Activated CD8-positive, alpha-beta T cell treated with anti-CD3 and anti-CD28 coated beads for 36 hours (primary cell): Measurements from ENCODE around the gene NOL3. TPM values are rescaled to one million over a fixed set of nuclear protein-coding genes. Genes with fewer than 3 reads are reported as not detected.

Source experiments
- ATAC-seq: fragments of 200-7000 bp; cut with Tn5 transposase; one replicate; pipeline ENCODE4 v1.10.0; 2021; ENCODE audit warnings: mild to moderate bottlenecking, moderate library complexity
- CTCF ChIA-PET: fragments of 350-600 bp; sonication (Branson Sonifier 250); formaldehyde crosslinking; loops from one replicate; lab custom pipeline; 2021; ENCODE audit warnings: antibody characterized with exemption; lab: Charles Lee
- POLR2A ChIA-PET: fragments of 350-600 bp; sonication (Branson Sonifier 250); formaldehyde crosslinking; loops from one replicate; lab custom pipeline; 2021; ENCODE audit warnings: antibody characterized with exemption; lab: Charles Lee
- DNase-seq: peaks from one replicate; pipeline ENCODE4 v3.0.0-alpha.2; 2020
- H3K27ac Mint-ChIP-seq: one replicate; pipeline ENCODE4 v1.8.0; 2021; ENCODE audit warnings: mild to moderate bottlenecking, mixed read lengths
- H3K27me3 Mint-ChIP-seq: one replicate; pipeline ENCODE4 v1.8.0; 2021; ENCODE audit warnings: mixed read lengths
- H3K36me3 Mint-ChIP-seq: one replicate; pipeline ENCODE4 v1.8.0; 2021; ENCODE audit warnings: low read depth, mixed read lengths
- H3K4me1 Mint-ChIP-seq: one replicate; pipeline ENCODE4 v1.8.0; 2021; ENCODE audit warnings: low read depth, mixed read lengths
- H3K4me3 Mint-ChIP-seq: one replicate; pipeline ENCODE4 v1.8.0; 2021; ENCODE audit warnings: mild to moderate bottlenecking, moderate library complexity, mixed read lengths
- H3K9me3 Mint-ChIP-seq: one replicate; pipeline ENCODE4 v1.8.0; 2021; ENCODE audit warnings: mixed read lengths
- intact Hi-C: fragments of 100-400 bp; cut with micrococcal nuclease; formaldehyde crosslinking; loops from one replicate; pipeline ENCODE4 v1.10.0; 2022
- total RNA-seq, 2 experiments: library from RNA; stranded (reverse); gene quantifications; one replicate each; pipeline ENCODE4 v1.2.3, GENCODE V29; 2021
- TF ChIP-seq, protein P1 (sequence below): fragments of 200-600 bp; IDR thresholded peaks from one replicate; pipeline ENCODE4 v1.8.0; 2022; ENCODE audit warnings: antibody characterized with exemption, mild to moderate bottlenecking

The NOL3 gene
- total RNA-seq, 2 experiments from 2014 or later, result 24.5 to 25.3 TPM

DNA sequence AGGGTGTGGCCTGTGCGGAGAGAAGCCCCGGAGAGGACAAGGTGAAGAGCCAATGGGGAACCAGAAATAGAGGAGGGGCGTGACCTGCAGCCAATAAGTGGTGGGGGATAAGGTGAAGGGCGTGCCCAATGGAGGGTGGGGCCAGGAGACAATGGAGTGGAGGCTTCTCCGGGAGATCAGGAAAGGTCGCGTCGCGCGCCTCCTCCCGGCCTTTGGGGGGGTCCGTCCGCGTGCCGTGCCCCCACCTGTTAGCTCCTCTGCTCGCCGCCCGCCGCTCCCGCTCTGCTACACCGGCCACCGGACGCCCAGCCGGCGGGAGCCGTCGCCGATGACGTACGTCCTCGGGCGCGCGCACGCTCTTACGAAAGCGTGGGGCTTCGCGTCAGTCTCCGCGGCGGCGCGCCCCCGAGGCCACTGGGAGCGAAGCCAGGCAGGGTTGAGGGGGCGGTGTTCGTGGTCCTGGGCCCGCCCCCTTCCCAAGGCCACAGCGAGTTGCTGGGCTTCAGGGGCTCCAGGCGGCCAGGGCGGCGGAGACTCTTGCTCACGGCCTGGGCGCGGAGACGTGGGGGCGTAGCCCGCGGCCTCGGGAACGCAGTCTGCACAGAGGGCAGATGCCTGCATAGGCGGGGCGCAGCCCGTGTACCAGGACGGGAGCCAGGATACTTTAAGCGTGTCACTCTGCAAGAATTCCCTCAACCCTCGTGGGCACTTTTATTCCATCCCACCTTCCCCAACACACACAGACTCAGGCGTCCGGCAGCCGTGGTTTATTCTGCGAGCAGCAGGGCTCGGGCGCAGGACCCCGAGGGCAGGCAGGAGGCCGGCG is 13.5 kb downstream of the NOL3 start, which contains the start of gene MATCAP1:
TSS of gene MATCAP1 (minus strand) at position 337 of the 826 bp plus-strand sequence. CDS start 3,353 bp downstream, outside the sequence.
- intact Hi-C loops, result loop anchor here (10.0 kb wide), 1 partner anchor 209 kb away; no protein-coding TSS in a partner anchor
- Mint-ChIP-seq H3K4me3 (peak within 1 kb of the TSS; percentile 66), H3K9me3 (no peaks in the 10 kb centered on the region), H3K4me1 (peaks cover 16% of the 10 kb centered on the region), H3K36me3 (peaks cover 3% of the 10 kb centered on the region), H3K27me3 (peaks cover 20% of the 10 kb centered on the region), H3K27ac (no peak within 1 kb of the TSS)
- ChIA-PET CTCF (interaction anchor here (0.9 to 7.1 kb wide), 14 partner anchors 9 to 231 kb away, joined by 3 to 71 read pairs (median 11); partner anchors contain the start of genes FBXL8, NOL3, TMEM208 and TRADD), POLR2A (interaction anchor here (1.0 to 2.0 kb wide), 3 partner anchors 9 to 74 kb away, joined by 3 to 13 read pairs (median 4); partner anchors contain the start of gene PHAF1)
- peak; percentile 97 for ATAC-seq
- DNase-seq, result peak; percentile 97
- TF ChIP-seq, protein P1, sequence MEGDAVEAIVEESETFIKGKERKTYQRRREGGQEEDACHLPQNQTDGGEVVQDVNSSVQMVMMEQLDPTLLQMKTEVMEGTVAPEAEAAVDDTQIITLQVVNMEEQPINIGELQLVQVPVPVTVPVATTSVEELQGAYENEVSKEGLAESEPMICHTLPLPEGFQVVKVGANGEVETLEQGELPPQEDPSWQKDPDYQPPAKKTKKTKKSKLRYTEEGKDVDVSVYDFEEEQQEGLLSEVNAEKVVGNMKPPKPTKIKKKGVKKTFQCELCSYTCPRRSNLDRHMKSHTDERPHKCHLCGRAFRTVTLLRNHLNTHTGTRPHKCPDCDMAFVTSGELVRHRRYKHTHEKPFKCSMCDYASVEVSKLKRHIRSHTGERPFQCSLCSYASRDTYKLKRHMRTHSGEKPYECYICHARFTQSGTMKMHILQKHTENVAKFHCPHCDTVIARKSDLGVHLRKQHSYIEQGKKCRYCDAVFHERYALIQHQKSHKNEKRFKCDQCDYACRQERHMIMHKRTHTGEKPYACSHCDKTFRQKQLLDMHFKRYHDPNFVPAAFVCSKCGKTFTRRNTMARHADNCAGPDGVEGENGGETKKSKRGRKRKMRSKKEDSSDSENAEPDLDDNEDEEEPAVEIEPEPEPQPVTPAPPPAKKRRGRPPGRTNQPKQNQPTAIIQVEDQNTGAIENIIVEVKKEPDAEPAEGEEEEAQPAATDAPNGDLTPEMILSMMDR, result no peak

GRCh38 chr16:67184453-67184994 is 14.2 kb downstream of the NOL3 start:
- Mint-ChIP-seq H3K4me1 (peaks cover 10% of the 10 kb centered on the region), H3K9me3 (no peaks in the 10 kb centered on the region), H3K36me3 (no peaks in the 10 kb centered on the region), H3K27ac (no peak overlapping the region), H3K27me3 (peaks cover 13% of the 10 kb centered on the region), H3K4me3 (peak overlapping the region; percentile 66)
- CTCF ChIA-PET, result interaction anchor here (0.8 to 7.1 kb wide), 32 partner anchors 9 to 244 kb away, joined by 3 to 71 read pairs (median 4); partner anchors contain the start of genes CES3, FBXL8, FHOD1 and NOL3
- ATAC-seq (no peak), DNase-seq (no peak)
- POLR2A ChIA-PET, result interaction anchor here (0.6 to 2.0 kb wide), 9 partner anchors 9 to 220 kb away, joined by 3 to 13 read pairs (median 4); partner anchors contain the start of genes FBXL8, PHAF1, TMEM208 and TRADD
- TF ChIP-seq, protein P1, result no peak
- intact Hi-C loops, result loop anchor here (10.0 kb wide), 1 partner anchor 210 kb away; no protein-coding TSS in a partner anchor

DNA sequence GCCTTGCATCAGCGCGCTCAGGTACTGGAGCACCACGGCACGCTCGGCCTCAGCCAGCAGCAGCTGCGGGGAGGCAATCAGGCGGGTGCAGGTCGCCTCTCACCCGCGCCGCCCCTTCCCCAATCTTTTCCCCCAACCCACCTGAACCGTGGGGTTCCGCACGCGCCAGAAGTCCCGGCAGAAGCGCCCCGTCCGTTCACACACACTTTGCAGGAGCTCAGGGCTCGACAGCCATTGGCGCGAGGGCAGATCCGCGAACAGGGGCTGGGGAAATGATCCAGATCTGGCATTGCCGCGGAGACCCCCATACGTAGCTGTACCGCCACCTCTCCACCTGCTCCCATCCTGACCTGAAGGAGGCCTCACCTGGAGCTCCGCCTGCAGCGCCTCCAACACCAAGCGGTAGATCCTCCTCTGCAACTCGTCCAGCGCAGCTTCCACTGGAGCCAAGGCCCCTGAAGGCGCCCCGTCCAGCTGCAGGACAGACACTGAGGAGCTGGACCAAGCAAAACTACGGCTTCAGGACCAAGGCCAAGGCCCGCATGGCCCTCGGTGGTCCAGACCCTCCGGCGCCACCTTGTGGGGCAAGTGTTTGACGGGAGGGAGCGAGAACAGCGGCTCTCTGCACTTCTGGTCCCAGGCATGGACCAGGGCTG is 14.8 kb downstream of the NOL3 start:
- ATAC-seq (peak; percentile 24), DNase-seq (peak; percentile 93)
- POLR2A ChIA-PET, result interaction anchor here (0.6 to 1.5 kb wide), 8 partner anchors 10 to 220 kb away, joined by 3 to 8 read pairs (median 4); partner anchors contain the start of genes FBXL8, PHAF1, TMEM208 and TRADD
- no peaks in the 10 kb centered on the region for H3K36me3 Mint-ChIP-seq
- H3K4me1 Mint-ChIP-seq, result peaks cover 10% of the 10 kb centered on the region
- intact Hi-C loops, result loop anchor here (10.0 kb wide), 1 partner anchor 210 kb away; no protein-coding TSS in a partner anchor
- H3K27me3 Mint-ChIP-seq, result peaks cover 12% of the 10 kb centered on the region
- CTCF ChIA-PET, result interaction anchor here (0.6 to 7.1 kb wide), 33 partner anchors 9 to 245 kb away, joined by 3 to 71 read pairs (median 4); partner anchors contain the start of genes CES3, FBXL8, FHOD1 and NOL3
- peak overlapping the region; percentile 66 for H3K4me3 Mint-ChIP-seq
- no peaks in the 10 kb centered on the region for H3K9me3 Mint-ChIP-seq
- TF ChIP-seq, protein P1, result peak; percentile 86
- H3K27ac Mint-ChIP-seq, result no peak overlapping the region

- ATAC-seq, result no peak
- intact Hi-C loops, result loop anchor here (10.0 kb wide), 1 partner anchor 211 kb away; no protein-coding TSS in a partner anchor
- Mint-ChIP-seq H3K27me3 (peaks cover 12% of the 10 kb centered on the region), H3K9me3 (no peaks in the 10 kb centered on the region), H3K4me1 (peaks cover 10% of the 10 kb centered on the region), H3K4me3 (no peak overlapping the region), H3K27ac (no peak overlapping the region), H3K36me3 (no peaks in the 10 kb centered on the region)
- ChIA-PET POLR2A (interaction anchor here (1.1 to 1.5 kb wide), 6 partner anchors 10 to 221 kb away, joined by 3 to 8 read pairs (median 5); partner anchors contain the start of genes FBXL8, PHAF1, TMEM208 and TRADD), CTCF (interaction anchor here (0.6 to 7.1 kb wide), 29 partner anchors 8 to 245 kb away, joined by 3 to 71 read pairs (median 5); partner anchors contain the start of genes CES3, FBXL8, FHOD1 and NOL3)
- TF ChIP-seq, protein P1, result no peak
- DNase-seq, result no peak
These were observed 15.4 kb downstream of the NOL3 start for GRCh38 chr16:67185651-67186134.
